Cardiac septum (tissue), 1 donor: ENCODE measurements around the gene VPS50. TPM values are rescaled to one million over a fixed set of nuclear protein-coding genes. Genes with fewer than 3 reads are reported as not detected.
"Not testable (repeated sequence)": the region's sequence is repeated elsewhere in the genome, so short reads cannot be mapped to it uniquely, and the experiment has no call there.

Source experiments
- DNase-seq: peaks from one replicate; pipeline ENCODE4 v3.0.0-alpha.2; 2020; ENCODE audit warnings: low spot score
- intact Hi-C: fragments of 100-400 bp; cut with DNase I; formaldehyde crosslinking; loops from one replicate; pipeline ENCODE4 v1.14.0; 2022
- total RNA-seq: library from RNA; stranded (reverse); fragmentation: NEBNext Ultra II Directional; extraction: Animal tissue kit (Norgen Biotek cat#: 25700); gene quantifications from one replicate; pipeline ENCODE4 v1.2.1, GENCODE V29; 2021
- donor health status: DM: no; HTN: no; CAD: no.

The VPS50 gene
- total RNA-seq, 1 donor from 2014 or later: 14.4 TPM

DNA sequence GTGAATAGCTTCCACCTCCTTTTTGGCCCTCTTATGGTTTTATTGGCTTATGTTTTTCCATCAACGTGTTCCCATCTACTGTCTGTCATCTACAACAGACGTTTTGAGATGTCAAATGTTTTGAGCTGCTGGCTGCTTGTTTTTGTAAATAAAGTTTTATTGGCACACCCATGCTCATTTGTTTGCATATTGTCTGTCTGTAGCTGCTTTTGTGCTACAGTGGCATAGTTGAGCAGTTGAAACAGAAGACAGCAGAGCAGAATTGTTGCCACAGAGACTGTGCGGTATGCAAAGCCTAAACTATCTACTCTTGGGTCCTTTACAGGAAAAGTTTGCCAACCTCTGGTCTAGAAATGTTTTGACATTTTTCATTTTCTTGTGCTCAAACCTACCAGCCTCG lies 88.7 kb downstream of the VPS50 start:
- intact Hi-C loops: no loop called here
- DNase-seq: no peak

DNA sequence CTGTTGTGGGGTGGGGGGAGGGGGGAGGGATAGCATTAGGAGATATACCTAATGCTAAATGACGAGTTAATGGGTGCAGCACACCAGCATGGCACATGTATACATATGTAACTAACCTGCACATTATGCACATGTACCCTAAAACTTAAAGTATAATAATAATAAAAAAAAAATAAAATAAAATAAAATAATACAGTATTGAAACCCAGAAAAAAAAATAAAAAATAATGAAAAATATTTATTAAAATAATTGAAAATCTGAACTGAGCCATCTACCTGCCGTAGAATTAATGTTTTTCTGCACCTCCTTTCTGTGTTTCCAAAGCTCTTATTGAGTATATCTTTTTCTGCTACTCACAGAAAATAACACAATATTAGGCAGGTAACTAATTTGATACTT lies 94.1 kb downstream of the VPS50 start:
- intact Hi-C loops, DNase-seq: not testable (repeated sequence)

DNA sequence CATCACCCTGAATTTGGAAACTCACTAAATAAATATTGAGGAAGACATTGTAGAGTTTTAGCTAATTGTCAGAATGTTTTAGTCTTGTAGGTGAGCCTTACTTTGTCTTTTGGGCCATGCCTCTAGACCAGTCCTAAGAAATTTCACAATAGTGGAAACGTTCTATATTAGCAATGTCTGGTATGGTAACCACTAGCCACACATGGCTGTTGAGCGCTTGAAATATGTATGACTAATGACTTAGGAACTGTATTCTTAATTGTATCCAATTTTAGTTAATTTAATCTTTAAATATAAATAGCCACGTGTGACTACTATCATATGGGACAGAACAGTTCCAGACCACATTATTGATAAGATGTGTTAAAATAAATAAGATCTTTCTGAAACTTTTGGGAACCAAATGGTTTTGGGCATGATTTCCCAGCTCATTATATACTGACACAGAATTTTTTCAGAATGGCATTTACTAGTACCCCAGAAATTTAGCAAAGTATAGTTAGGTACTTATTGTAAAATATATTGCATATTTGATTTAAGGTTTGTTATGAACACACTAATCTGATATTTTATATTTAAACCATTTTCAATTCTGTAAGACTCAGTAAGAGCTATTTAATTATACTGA lies 95.0 kb downstream of the VPS50 start:
- intact Hi-C loops: no loop called here
- no peak for DNase-seq

DNA sequence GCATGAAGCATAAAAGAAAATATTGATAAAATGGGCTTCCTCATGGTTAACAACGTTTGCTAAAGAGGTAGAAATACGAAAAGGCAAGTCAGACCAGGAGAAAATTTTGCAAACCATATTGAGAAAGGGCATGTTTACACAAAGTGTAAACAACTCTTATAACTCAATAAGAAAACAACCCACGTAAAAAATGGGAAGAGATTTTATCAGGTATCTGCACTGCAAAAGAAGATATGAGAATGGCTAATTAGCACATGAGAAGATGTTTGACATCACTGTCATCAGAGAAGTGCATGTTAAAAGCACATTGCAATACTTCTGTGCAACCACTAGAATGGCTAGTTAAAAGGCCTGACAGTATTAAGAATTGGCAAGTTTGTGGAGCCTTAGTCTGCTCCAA lies 99.5 kb downstream of the VPS50 start:
- intact Hi-C loops: no loop called here
- DNase-seq: no peak

DNA sequence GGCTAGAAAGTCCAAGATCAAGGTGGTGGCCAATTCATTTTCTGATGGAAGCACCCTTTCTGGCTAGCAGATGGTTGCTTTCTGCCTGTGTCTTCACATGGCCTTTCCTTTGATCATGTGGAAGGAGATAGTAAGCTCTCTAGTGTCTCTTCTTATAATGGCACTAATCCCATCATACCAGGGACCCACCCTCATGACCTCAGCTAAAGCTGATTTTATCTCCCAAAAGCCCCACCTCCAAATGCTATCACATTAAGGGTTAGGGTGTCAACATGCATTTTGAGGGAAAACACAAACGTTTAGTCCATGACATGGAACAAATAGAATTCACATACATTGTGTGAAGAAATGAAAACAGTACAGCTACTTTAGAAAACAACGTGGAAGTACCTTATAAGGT lies 100.0 kb downstream of the VPS50 start:
- intact Hi-C loops: no loop called here
- no peak for DNase-seq

DNA sequence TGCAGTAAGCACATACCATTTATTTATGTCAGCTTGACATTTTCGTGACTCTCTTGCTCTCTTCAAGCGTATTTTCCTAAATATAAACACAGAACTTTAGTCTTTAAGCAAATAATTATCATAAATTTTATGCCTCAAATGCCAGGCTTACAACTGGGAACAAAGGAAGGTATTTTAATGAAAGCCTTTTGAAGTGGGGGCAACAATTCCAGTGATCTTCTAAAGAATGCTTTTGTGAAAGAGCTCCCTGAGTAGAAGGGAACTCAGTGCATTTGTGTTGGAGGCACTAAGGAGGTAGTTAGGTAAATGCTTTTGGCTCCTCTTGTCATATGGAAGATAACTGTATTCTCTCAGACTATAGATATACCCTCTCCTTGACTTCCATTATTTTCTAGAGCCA lies 104.9 kb downstream of the VPS50 start:
- no peak for DNase-seq
- intact Hi-C loops: no loop called here

DNA sequence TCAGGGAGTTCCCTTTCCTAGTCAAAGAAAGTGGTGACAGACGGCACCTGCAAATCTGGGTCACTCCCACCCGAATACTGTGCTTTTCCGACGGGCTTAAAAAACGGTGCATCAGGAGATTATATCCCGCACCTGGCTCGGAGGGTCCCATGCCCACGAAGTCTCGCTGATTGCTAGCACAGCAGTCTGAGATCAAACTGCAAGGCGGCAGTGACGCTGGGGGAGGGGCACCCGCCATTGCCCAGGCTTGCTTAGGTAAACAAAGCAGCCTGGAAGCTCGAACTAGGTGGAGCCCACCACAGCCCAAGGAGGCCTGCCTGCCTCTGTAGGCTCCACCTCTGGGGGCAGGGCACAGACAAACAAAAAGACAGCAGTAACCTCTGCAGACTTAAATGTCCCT lies 110.0 kb downstream of the VPS50 start:
- intact Hi-C loops, DNase-seq: not testable (repeated sequence)

DNA sequence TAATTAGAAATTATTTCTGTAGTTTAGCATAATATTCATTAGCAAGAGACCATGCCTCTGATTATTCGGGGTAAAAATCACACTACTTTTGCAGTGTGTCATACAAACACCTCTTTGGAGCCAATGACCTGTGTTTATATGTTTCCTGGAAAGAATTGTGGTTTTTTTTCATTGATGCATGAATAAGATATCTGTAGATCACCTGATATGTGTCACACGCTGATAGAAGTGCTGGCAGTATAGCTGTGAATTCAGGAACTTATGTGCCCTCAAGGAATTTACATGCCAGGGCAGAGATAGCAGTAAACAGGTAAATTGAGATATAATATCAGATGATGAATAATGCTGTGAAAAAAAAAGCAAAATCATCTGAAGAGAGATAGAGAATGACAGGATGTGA lies 118.2 kb downstream of the VPS50 start:
- DNase-seq: no peak
- intact Hi-C loops: no loop called here

DNA sequence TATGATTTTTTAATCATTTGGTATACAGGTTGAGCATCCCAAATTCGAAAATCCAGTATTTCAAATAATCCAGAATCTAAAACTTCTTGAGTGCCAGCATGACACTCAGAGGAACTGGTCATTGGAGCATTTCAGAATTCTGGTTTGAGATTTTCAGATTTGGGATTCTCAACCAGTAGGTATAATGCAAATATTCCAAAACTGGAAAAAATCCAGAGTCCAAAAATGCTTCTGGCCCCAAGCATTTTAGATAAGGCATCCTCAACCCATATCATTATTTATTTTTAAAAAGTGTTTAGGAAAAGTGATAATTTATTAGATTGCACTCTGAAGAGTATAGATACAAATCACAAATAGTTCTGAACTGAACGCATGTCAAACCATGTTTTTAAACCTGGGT lies 120.7 kb downstream of the VPS50 start:
- intact Hi-C loops: no loop called here
- DNase-seq: no peak

DNA sequence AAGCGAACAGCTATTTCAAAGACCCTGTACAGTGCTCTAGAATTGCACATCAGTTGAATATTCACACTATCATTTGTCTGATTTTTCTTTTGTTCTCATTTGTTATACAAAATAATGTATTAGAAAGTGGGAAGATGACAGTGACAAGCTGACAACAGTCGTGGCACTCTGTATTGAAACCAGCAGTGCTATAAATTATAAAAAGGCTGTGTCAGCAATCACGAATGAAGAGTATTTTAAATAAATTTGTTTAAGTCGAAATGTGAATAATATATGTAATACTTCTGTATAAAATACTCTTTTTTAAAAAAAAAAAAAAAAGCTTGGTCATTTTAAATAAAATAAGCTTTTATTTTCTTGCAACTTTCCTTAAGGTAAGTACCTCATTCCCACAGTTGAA lies 122.6 kb downstream of the VPS50 start:
- intact Hi-C loops: no loop called here
- no peak for DNase-seq

DNA sequence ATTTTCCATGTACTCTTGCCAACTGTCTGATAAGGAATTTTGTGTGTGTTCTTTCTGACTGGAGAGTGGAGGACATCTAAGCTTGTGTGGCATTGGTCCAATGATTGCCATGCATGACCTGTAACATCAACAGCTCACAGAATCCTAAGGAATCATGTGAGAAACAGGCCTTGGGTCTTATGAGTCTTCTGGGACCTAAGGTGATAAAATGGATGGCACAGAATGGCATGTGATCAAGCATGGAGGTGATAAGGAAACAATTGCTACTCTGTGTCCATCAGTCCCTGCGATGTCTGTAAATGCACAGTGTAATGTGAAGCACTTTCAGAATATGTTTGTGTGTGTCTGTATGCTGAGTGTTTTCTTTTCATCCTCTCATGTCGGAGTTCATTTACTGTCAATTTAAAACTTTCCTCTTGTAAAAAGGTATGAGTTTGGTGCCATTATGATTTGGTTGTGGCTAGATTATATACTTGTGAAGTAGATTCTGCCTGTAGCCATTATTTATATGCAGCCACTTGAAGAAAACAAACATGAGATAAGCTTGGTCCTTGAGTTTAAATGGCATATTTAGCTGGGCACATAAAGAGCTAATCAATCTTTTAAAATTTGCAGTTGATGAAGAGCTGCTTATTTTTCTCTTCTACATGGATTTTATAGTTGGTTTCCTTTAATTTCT lies 127.5 kb downstream of the VPS50 start:
- intact Hi-C loops: no loop called here
- DNase-seq: no peak

DNA sequence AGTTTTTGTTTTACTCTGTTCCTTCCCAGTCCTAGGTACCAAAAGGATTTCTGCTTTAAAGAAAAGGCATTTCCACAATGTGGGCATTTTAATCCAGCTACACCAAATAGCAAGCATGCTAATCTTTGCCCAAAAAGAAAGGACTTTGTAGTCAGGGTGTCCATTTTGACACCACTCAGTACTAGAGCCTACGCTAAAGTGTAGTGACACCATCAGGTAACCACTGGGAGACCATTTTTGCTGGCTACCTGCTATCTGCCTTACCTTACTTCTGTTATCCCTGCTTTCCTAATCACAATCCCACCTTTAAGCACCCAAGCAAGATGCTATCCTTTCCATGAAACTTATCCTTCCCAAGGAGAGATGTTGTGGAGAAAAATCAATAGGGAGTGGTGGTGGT lies 129.7 kb downstream of the VPS50 start:
- no peak for DNase-seq
- intact Hi-C loops: no loop called here

DNA sequence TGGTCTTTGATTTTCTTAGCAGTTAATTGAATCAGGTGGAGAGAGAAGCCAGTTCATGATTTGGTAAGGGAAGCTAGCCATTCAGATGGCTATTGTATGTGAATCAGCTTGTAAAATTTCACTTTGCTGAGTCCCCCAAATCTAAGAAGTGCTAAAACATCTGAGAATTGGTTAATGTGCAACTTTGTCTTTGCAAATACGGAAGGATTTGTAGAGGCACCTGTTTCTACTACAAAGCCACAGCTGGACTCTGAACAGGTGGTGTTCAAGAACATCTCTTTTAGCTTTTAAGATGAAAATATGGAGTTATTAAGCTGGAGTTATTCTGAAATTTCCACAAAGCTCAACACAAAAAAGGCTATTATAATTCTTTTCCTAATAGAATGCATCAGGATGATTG lies 132.6 kb downstream of the VPS50 start:
- no peak for DNase-seq
- intact Hi-C loops: no loop called here

DNA sequence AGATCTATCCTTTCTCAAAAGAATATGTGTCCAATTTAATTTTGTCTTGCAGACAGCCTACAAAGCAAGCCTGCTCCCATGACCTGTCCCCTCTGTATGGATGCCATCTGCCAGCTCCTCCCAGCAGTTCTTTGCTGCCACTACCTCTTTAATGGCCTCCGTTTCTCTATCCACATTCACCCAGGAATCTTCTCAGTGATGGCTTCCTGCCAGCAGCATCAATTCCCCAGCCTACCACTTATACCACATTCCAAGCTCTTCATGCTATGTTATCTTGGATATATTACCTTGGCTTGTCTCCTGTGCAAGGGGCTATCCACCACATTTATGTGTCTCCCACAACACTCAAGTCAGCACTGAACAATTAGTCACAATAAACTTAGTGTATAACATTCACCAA lies 133.2 kb downstream of the VPS50 start:
- intact Hi-C loops: no loop called here
- no peak for DNase-seq

DNA sequence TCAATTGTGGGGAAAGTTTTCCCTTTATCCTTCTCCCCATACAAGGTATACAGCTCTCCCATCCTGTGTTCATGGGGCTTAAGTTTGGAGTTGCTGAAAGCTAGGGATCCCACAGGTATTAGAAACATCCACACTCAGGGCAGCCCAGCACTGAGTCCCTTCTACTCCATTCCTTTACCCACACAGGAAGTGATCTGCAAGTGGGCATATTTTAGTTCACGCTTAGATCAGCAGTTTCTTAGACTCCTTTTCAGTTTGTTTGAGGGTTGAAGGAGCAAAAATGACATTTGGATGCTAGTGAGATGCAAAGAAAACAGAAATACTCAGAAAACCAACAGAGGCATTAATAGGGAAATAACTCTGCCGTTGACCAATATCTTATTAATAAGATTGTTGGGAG lies 134.7 kb downstream of the VPS50 start:
- intact Hi-C loops: no loop called here
- no peak for DNase-seq

DNA sequence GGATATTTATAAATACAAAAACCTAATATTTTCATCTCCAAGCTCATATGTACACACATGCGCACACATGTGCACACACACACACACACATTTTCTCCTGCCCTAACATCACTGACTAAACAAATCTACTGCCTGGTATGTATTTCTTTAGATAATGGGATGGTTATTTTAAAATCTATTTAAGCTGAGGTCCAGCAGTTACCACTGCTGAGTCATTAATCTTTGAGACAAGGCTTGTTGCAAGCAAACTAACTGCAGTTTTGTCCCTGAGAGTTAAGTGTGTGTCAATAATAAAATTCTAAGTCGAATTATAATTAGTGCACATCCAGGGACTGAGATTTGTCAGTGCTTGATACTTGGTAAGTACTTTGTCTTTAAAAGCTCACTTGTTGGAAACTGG lies 135.1 kb downstream of the VPS50 start:
- DNase-seq: no peak
- intact Hi-C loops: no loop called here

DNA sequence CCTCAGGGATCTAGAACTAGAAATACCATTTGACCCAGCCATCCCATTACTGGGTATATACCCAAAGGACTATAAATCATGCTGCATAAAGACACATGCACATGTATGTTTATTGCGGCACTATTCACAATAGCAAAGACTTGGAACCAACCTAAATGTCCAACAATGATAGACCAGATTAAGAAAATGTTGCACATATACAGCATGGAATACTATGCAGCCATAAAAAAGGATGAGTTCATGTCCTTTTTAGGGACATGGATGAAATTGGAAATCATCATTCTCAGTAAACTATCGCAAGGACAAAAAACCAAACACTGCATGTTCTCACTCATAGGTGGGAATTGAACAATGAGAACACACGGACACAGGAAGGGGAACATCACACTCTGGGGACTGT lies 138.8 kb downstream of the VPS50 start:
- DNase-seq, intact Hi-C loops: not testable (repeated sequence)

DNA sequence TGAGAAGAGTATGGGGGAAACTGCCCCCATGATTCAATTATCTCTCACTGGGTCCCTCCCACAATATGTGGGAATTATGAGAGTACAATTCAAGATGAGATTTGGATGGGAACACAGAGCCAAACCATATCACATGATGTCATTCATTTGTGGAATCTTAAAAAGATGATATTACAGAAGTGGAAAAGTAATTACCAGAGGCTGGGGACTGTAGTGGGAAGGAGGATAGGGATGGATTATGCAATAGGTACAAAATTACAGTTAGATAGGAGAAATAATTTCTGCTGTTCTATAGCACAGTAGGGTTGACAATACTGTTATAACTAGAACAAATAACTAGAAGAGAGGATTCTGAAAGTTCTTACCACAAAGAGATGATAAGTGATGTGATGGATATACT lies 141.4 kb downstream of the VPS50 start:
- DNase-seq: no peak
- intact Hi-C loops: no loop called here

DNA sequence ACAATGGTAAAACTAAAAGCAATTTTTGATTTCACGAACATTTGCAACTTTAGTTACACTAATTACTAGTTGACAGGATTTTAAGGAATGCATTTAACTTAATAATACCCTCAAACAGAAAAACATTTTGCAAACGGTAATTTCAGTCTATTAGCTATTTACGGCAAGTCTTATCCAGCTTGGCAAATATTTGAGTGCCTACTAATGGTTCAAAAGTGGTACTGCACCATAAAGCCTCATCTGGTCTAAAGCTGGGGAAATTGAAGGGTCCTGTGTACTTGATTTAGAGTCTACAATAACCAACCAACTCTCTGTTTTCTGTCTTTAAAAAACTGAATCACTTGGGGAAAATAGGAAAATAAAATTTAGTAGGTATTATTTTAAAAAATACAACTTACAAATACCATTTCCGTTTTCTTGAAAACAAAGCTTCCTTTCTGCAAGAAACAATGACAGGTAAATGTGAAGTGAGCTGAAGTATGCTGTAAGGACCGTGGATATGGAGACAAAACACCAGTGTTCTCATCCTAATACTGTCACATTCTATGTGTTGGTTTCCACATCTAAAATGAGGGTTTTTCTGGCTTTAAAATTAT lies 142.3 kb downstream of the VPS50 start:
- intact Hi-C loops: no loop called here
- no peak for DNase-seq

DNA sequence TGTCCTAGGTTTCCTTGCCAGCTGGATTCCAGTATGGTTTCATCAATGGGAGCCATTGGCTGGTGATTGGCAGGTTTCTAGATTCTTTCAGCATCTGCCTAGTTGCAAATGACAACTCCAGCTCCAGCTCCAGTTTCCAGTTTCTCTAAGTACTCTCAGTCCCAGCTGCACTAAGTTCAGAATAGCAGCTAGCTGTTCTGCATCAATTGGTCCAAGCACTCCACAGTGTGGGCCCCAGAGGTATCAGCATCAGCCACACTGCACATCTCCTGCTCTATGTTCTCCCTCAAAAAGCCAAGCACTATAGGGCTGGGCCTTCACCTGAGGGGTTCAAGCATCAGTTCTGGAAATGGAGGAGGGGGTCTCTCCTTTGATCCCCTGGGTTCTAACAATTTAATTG lies 143.4 kb downstream of the VPS50 start:
- intact Hi-C loops: no loop called here
- DNase-seq: no peak

DNA sequence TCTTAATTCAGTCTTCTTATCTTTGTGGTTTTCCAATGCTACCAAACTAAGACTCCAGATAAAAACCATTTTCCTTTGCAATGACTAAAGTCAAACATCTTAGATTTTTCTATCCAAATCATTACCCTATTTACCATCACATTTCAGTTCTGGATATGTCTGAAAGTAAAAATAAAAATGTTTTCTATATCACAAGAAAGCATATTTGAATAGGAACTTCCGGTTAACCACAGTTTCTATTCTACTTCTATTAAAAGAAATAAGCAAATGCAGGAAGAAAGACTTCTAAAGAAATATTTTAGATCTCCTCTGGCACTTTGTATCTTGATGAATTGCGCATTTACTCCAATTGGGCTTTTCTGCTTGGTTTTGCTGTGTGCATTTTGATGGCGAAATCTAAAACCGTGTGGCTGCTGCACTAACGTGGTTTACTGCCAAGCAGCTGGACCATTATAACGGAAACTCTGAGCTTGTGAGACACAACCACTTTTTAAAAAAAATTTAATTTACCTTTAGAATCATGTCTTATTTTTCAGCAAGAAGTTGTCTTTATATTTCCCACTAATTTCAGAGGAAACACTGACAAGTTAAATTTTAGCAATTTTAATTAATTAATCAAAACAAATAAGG lies 146.1 kb downstream of the VPS50 start:
- intact Hi-C loops: no loop called here
- DNase-seq: no peak
